H1 (cell line): ENCODE data around the gene MYO9A. TPM values are rescaled to one million over a fixed set of nuclear protein-coding genes. Genes with fewer than 3 reads are reported as not detected.

Source experiments
- CTCF ChIA-PET: fragments of 300-600 bp; sonication (Branson Sonifier 250); formaldehyde crosslinking; loops from one replicate; lab custom pipeline; 2021; ENCODE audit not compliant: partially characterized antibody; lab: Charles Lee
- POLR2A ChIA-PET: fragments of 300-600 bp; sonication (Branson Sonifier 250); formaldehyde crosslinking; loops from one replicate; lab custom pipeline; 2021; ENCODE audit warnings: inconsistent platforms; ENCODE audit not compliant: partially characterized antibody; lab: Charles Lee
- DNase-seq, 2 experiments: peaks; one replicate each; pipeline versions ENCODE4 v3.0.0 to v3.0.0-alpha.2; 2010 to 2022; ENCODE audit warnings: low spot score in 2 of 2, low read depth in 1 of 2, mixed read lengths in 1 of 2
- FAIRE-seq: peaks from 2 replicates; lab custom pipeline; 2011; peaks lifted over from hg19 to GRCh38; lab: Jason Lieb, UNC
- H2AFZ ChIP-seq: 2 replicates; pipeline ENCODE4 v1.8.1; 2012; ENCODE audit warnings: low read length, inconsistent platforms
- H2AK5ac ChIP-seq: 2 replicates; pipeline ENCODE4 v1.6.1; 2013; ENCODE audit warnings: low read depth, low read length
- H2BK120ac ChIP-seq: replicated peaks from 2 replicates; pipeline ENCODE3; 2013; ENCODE audit warnings: low read depth, low read length, inconsistent platforms
- H2BK12ac ChIP-seq: 2 replicates; pipeline ENCODE4 v1.6.1; 2013; ENCODE audit warnings: low read depth, low read length
- H2BK15ac ChIP-seq: 2 replicates; pipeline ENCODE4 v1.6.1; 2013; ENCODE audit warnings: low read length
- H2BK20ac ChIP-seq: 2 replicates; pipeline ENCODE4 v1.6.1; 2013; ENCODE audit warnings: low read length
- H2BK5ac ChIP-seq: 2 replicates; pipeline ENCODE4 v1.6.1; 2013; ENCODE audit warnings: low read depth, low read length
- H3K14ac ChIP-seq: 2 replicates; pipeline ENCODE4 v1.6.1; 2013; ENCODE audit warnings: inconsistent platforms; ENCODE audit not compliant: insufficient read length
- H3K18ac ChIP-seq: 2 replicates; pipeline ENCODE4 v1.6.1; 2013; ENCODE audit warnings: low read length; ENCODE audit errors: extremely low read depth
- H3K23ac ChIP-seq: 2 replicates; pipeline ENCODE4 v1.6.1; 2013; ENCODE audit warnings: inconsistent platforms; ENCODE audit not compliant: insufficient read length
- H3K23me2 ChIP-seq: 2 replicates; pipeline ENCODE4 v1.6.1; 2013; ENCODE audit warnings: low read depth, low read length
- H3K27ac ChIP-seq: 2 replicates; pipeline ENCODE4 v1.6.1; 2011; ENCODE audit warnings: low read depth, low read length, inconsistent platforms
- H3K27me3 ChIP-seq, 4 experiments: replicated peaks in 1 of 4; 1 replicate in 1 of 4; 2 replicates in 3 of 4; pipeline versions ENCODE4 v1.6.1 to v1.8.1; 2011 to 2013; ENCODE audit warnings: low read length in 3 of 4, mild to moderate bottlenecking in 3 of 4, inconsistent platforms in 2 of 4, mixed read lengths in 2 of 4, moderate library complexity in 1 of 4; ENCODE audit not compliant: control insufficient read depth in 3 of 4, insufficient read depth in 3 of 4; ENCODE audit errors: extremely low read depth in 1 of 4
- H3K36me3 ChIP-seq, 4 experiments: 2 replicates each; pipeline versions ENCODE4 v1.6.1 to v1.8.1; 2011 to 2013; ENCODE audit warnings: mild to moderate bottlenecking in 4 of 4, low read length in 3 of 4, moderate library complexity in 2 of 4, control low read depth in 1 of 4, inconsistent platforms in 1 of 4; ENCODE audit not compliant: insufficient read depth in 4 of 4, control insufficient read depth in 2 of 4
- H3K4ac ChIP-seq: replicated peaks from 2 replicates; pipeline ENCODE3; 2013; ENCODE audit warnings: low read length, low read depth, mixed read lengths, inconsistent platforms; ENCODE audit not compliant: insufficient read length
- H3K4me1 ChIP-seq, 4 experiments: replicated peaks in 1 of 4; 1 replicate in 1 of 4; 2 replicates in 3 of 4; pipeline versions ENCODE4 v1.6.1 to v1.8.1; 2011 to 2013; ENCODE audit warnings: low read length in 3 of 4, inconsistent platforms in 2 of 4, mixed read lengths in 1 of 4; ENCODE audit not compliant: insufficient read depth in 4 of 4, control insufficient read depth in 3 of 4
- H3K4me2 ChIP-seq, 2 experiments: 2 replicates each; pipeline versions ENCODE4 v1.6.1 to v1.8.1; 2011 to 2013; ENCODE audit warnings: low read depth in 2 of 2, low read length in 2 of 2, control low read depth in 1 of 2, inconsistent platforms in 1 of 2, mild to moderate bottlenecking in 1 of 2; ENCODE audit not compliant: insufficient read depth in 1 of 2
- H3K4me3 ChIP-seq, 4 experiments: fragments of 200-600, 300-600 bp in 1 of 4; sonication (generic), shearing (Covaris generic), sonication (Bioruptor Twin) in 1 of 4; 2 replicates each; pipeline versions ENCODE4 v1.5.1 to v1.8.1; 2011 to 2016; ENCODE audit warnings: low read length in 4 of 4, low read depth in 3 of 4, control low read depth in 2 of 4, inconsistent platforms in 2 of 4, mild to moderate bottlenecking in 2 of 4, mixed read lengths in 1 of 4, moderate library complexity in 1 of 4; ENCODE audit not compliant: insufficient read depth in 2 of 4; ENCODE audit errors: extremely low read depth in 1 of 4
- H3K56ac ChIP-seq: replicated peaks from 2 replicates; pipeline ENCODE3; 2013; ENCODE audit warnings: low read depth, mild to moderate bottlenecking, mixed read lengths, low read length, inconsistent platforms; ENCODE audit not compliant: insufficient read length
- H3K79me1 ChIP-seq: 2 replicates; pipeline ENCODE4 v1.6.1; 2013; ENCODE audit warnings: low read depth, low read length, control low read depth
- H3K79me2 ChIP-seq, 2 experiments: 2 replicates each; pipeline versions ENCODE4 v1.6.1 to v1.8.1; 2012 to 2013; ENCODE audit warnings: low read length in 2 of 2, mild to moderate bottlenecking in 2 of 2, inconsistent platforms in 1 of 2; ENCODE audit not compliant: insufficient read depth in 2 of 2, control insufficient read depth in 1 of 2
- H3K9ac ChIP-seq, 4 experiments: replicated peaks in 1 of 4; 1 replicate in 1 of 4; 2 replicates in 3 of 4; pipeline versions ENCODE4 v1.6.1 to v1.8.1; 2011 to 2013; ENCODE audit warnings: low read depth in 3 of 4, low read length in 3 of 4, control low read depth in 2 of 4, mild to moderate bottlenecking in 2 of 4, moderate library complexity in 2 of 4, inconsistent platforms in 1 of 4; ENCODE audit errors: extremely low read depth in 1 of 4
- H3K9me3 ChIP-seq, 2 experiments: 2 replicates each; pipeline versions ENCODE4 v1.6.1 to v1.8.1; 2012 to 2013; ENCODE audit warnings: mild to moderate bottlenecking in 2 of 2, moderate library complexity in 2 of 2, control low read depth in 1 of 2, inconsistent platforms in 1 of 2, low read depth in 1 of 2, low read length in 1 of 2, mixed read lengths in 1 of 2; ENCODE audit not compliant: insufficient read depth in 2 of 2
- H4K20me1 ChIP-seq, 2 experiments: replicated peaks in 1 of 2; 2 replicates each; pipeline versions ENCODE3 to v1.8.1; 2011 to 2013; ENCODE audit warnings: inconsistent platforms in 2 of 2, low read length in 2 of 2, mild to moderate bottlenecking in 1 of 2; ENCODE audit not compliant: insufficient read depth in 2 of 2, control insufficient read depth in 1 of 2
- H4K5ac ChIP-seq: 2 replicates; pipeline ENCODE4 v1.6.1; 2013; ENCODE audit warnings: low read length, low read depth, mixed read lengths, inconsistent platforms; ENCODE audit not compliant: insufficient read length
- H4K8ac ChIP-seq: 2 replicates; pipeline ENCODE4 v1.8.0; 2013; ENCODE audit warnings: mild to moderate bottlenecking, moderate library complexity, low read length, inconsistent platforms; ENCODE audit not compliant: insufficient read depth; ENCODE audit errors: extremely low read depth
- H4K91ac ChIP-seq: replicated peaks from 2 replicates; pipeline ENCODE3; 2013; ENCODE audit warnings: low read length, mixed read lengths, inconsistent platforms; ENCODE audit not compliant: insufficient read length
- ATF2 ChIP-seq: IDR thresholded peaks from 2 replicates; pipeline ENCODE4 v1.6.1; 2012; ENCODE audit warnings: low read length, inconsistent platforms
- BACH1 ChIP-seq: IDR thresholded peaks from 2 replicates; pipeline ENCODE4 v1.6.1; 2012; ENCODE audit warnings: low read length, improper control_type of control experiment
- JUN ChIP-seq: IDR thresholded peaks from 2 replicates; pipeline ENCODE4 v1.6.1; 2011; ENCODE audit warnings: low read depth, mild to moderate bottlenecking, improper control_type of control experiment, low read length
- POU5F1 ChIP-seq: IDR thresholded peaks from 2 replicates; pipeline ENCODE4 v1.6.1; 2011; ENCODE audit warnings: low read depth, mild to moderate bottlenecking, low read length, moderate library complexity
- TBP ChIP-seq: IDR thresholded peaks from 2 replicates; pipeline ENCODE4 v1.6.1; 2011; ENCODE audit warnings: low read depth, low read length, improper control_type of control experiment
- polyA plus RNA-seq, 7 experiments: library from polyadenylated mRNA; depleted of rRNA in 3 of 7; stranded (reverse) in 5 of 7; unstranded in 2 of 7; fragments of >200 nt in 5 of 7; fragments of 200-250 nt in 2 of 7; gene quantifications; 1 replicate in 5 of 7; 2 replicates in 1 of 7; 4 replicates in 1 of 7; pipeline versions ENCODE4 v1.2.1 to v1.2.3, GENCODE V29; 2011 to 2013; ENCODE audit warnings: missing spikeins in 2 of 7, mixed read lengths in 2 of 7
- total RNA-seq: library from RNA; stranded (reverse); fragmentation: NEBNext Ultra II Directional; extraction: Animal tissue kit (Norgen Biotek cat#: 25700); gene quantifications from 2 replicates; pipeline ENCODE4 v1.2.1, GENCODE V29; 2021

The MYO9A gene
- total and polyA plus RNA-seq, 2 of the 8 experiments (the other 6 are each of a cell fraction or from before 2014, with no cell fraction given) = 3.9 to 26.0 TPM

DNA sequence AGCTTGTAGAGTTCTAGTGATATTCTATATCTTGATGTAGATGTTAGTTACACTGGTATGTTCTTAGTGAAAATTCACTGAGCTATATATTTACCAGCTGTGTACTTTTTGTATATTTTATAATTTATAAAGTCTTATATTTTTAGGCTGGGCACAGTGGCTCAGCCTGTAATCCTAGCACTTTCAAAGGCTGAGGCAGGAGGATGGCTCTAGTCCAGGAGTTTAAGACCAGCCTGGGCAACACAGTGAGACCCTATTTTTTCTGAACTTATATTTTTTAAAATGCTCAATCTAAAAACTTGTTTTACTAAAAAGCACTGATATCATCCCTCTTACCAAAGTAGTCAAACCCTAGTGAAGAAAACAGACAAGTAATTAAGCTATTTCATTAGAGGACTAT is 5.1 kb downstream of the MYO9A start:
- no peak overlapping the region for H2BK20ac ChIP-seq
- H3K4me1 ChIP-seq = peaks cover 0 to 3% (median 2%) of the 10 kb centered on the region in 4 experiments; a peak in 3 of 7 replicates
- H3K23me2 ChIP-seq = peaks cover 6% of the 10 kb centered on the region
- H2AK5ac ChIP-seq = no peak overlapping the region
- no peak overlapping the region for H4K8ac ChIP-seq
- H2BK5ac ChIP-seq = no peak overlapping the region
- FAIRE-seq (no peak), DNase-seq (no peak)
- peaks cover 3% of the 10 kb centered on the region; the same call in 1 of the 2 replicates for H3K79me1 ChIP-seq
- no peak overlapping the region for H2AFZ ChIP-seq
- no peak overlapping the region for H3K4me2 ChIP-seq
- peaks cover 0 to 39% of the 10 kb centered on the region in 2 experiments; a peak in 2 of 4 replicates for H3K79me2 ChIP-seq
- CTCF ChIA-PET = no interaction called here
- no peak overlapping the region for H4K91ac ChIP-seq
- no peak overlapping the region for H3K4me3 ChIP-seq
- H3K36me3 ChIP-seq = no peaks in the 10 kb centered on the region
- H2BK12ac ChIP-seq = no peak overlapping the region
- H3K18ac ChIP-seq = no peak overlapping the region
- H3K27me3 ChIP-seq = no peaks in the 10 kb centered on the region; a peak in 1 of 7 replicates
- H3K14ac ChIP-seq = no peak overlapping the region
- no peak overlapping the region for H3K4ac ChIP-seq
- no peaks in the 10 kb centered on the region for H3K9me3 ChIP-seq
- H3K27ac ChIP-seq = no peak overlapping the region
- no peak overlapping the region for H3K23ac ChIP-seq
- peaks cover 2 to 3% of the 10 kb centered on the region in 2 experiments for H4K20me1 ChIP-seq
- H3K56ac ChIP-seq = no peak overlapping the region
- H4K5ac ChIP-seq = no peak overlapping the region
- TF ChIP-seq ATF2 (no peak), BACH1 (no peak), TBP (no peak), POU5F1 (no peak), JUN (no peak)
- TF ChIP-seq, all 59 proteins: peak for 0
- Histone ChIP-seq H2BK15ac (no peak overlapping the region), H2BK120ac (no peak overlapping the region), H3K9ac (no peak overlapping the region)
- POLR2A ChIA-PET = interaction anchor here (0.6 to 1.4 kb wide), 2 partner anchors 21 to 723 kb away, joined by 3 to 5 read pairs; no protein-coding TSS in a partner anchor
